Vagina (tissue), 2 donors: Measurements from ENCODE around the gene SERPINI1.

Experiments used
- POLR2A ChIP-seq, 2 donors: fragments of 450-650 bp; IDR thresholded peaks; one replicate each; pipeline ENCODE4 v1.6.1; 2017; ENCODE audit warnings: antibody characterized with exemption in 2 of 2, mild to moderate bottlenecking in 2 of 2, moderate library complexity in 2 of 2
- POLR2AphosphoS5 ChIP-seq, 2 donors: sonication (generic); formaldehyde crosslinking; IDR thresholded peaks; one replicate each; pipeline ENCODE4 v1.9.0; 2017; ENCODE audit warnings: antibody characterized with exemption in 2 of 2, mild to moderate bottlenecking in 2 of 2, low read depth in 1 of 2; ENCODE audit not compliant: insufficient read depth in 1 of 2
- TF ChIP-seq, protein P1 (sequence below), 3 experiments: fragments of 450-650 bp in 2 of 3; fragments of 200-600 bp in 1 of 3; sonication (generic) in 1 of 3; IDR thresholded peaks; one replicate each; pipeline ENCODE4 v1.5.1; 2017 to 2019; ENCODE audit warnings: antibody characterized with exemption in 3 of 3, mild to moderate bottlenecking in 2 of 3, moderate library complexity in 2 of 3

DNA sequence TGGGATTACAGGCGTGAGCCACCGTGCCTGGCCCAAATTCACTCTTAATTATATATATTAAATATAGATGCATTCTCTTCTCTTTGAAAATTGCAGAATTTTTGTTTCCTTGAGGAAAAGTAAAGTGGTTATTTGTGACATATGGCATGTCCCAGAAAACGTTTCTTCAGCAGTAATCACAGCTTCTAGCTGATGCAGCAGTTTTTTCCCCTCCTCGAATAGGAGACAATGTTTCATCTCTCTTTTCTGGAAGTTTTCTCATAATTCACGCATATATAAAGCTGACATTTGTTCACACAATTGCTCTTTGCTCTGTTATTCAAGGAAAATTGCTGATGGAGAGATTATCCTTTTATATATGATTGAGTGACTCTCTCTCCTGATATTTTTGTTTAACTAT is 99.8 kb downstream of the SERPINI1 start:
- TF ChIP-seq, protein P1, sequence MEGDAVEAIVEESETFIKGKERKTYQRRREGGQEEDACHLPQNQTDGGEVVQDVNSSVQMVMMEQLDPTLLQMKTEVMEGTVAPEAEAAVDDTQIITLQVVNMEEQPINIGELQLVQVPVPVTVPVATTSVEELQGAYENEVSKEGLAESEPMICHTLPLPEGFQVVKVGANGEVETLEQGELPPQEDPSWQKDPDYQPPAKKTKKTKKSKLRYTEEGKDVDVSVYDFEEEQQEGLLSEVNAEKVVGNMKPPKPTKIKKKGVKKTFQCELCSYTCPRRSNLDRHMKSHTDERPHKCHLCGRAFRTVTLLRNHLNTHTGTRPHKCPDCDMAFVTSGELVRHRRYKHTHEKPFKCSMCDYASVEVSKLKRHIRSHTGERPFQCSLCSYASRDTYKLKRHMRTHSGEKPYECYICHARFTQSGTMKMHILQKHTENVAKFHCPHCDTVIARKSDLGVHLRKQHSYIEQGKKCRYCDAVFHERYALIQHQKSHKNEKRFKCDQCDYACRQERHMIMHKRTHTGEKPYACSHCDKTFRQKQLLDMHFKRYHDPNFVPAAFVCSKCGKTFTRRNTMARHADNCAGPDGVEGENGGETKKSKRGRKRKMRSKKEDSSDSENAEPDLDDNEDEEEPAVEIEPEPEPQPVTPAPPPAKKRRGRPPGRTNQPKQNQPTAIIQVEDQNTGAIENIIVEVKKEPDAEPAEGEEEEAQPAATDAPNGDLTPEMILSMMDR (IDR thresholded peaks at IDR 0.05) = no peak
- no peak for TF ChIP-seq POLR2AphosphoS5 (IDR thresholded peaks at IDR 0.05; ENCODE audit: insufficient read depth in 1 of 2, low read depth in 1 of 2)
- no peak for TF ChIP-seq POLR2A (IDR thresholded peaks at IDR 0.05)
